ENCODE results near the gene PSD4. TPM values are rescaled to one million over a fixed set of nuclear protein-coding genes. Genes with fewer than 3 reads are reported as not detected.

Gene PSD4
- total RNA-seq, 1 donor from 2014 or later: 11.2 TPM

DNA sequence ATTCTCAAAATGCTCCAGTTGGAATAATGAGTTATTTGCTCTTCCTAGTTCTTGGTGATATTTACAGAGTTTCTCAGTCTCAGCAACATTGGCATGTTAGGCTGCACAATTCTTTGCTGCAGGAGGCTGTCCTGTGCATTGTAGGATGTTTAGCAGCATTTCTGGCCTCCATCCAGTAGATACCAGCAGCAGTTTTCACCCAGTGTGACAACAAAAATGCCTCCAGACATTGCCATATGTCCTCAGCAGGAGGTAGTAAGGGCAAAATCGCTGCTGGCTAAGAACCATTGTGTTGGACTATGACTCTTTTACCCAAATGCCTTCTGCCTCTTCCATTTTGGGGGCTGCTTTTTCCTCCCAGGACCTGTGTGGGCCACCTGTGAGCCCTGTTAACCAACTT is 54.6 kb downstream of the PSD4 start:
- DNase-seq (ENCODE audit: low spot score in 2 of 2): no peak
- no peaks in the 10 kb centered on the region for H3K4me1 ChIP-seq
- no peaks in the 10 kb centered on the region for H3K27me3 ChIP-seq
- H3K36me3 ChIP-seq: no peaks in the 10 kb centered on the region
- no peak overlapping the region for H3K27ac ChIP-seq
- H3K4me3 ChIP-seq: no peak overlapping the region
- H3K9me3 ChIP-seq: no peaks in the 10 kb centered on the region
- intact Hi-C loops (cut with DNase I): no loop called here
- TF ChIP-seq, protein P1, sequence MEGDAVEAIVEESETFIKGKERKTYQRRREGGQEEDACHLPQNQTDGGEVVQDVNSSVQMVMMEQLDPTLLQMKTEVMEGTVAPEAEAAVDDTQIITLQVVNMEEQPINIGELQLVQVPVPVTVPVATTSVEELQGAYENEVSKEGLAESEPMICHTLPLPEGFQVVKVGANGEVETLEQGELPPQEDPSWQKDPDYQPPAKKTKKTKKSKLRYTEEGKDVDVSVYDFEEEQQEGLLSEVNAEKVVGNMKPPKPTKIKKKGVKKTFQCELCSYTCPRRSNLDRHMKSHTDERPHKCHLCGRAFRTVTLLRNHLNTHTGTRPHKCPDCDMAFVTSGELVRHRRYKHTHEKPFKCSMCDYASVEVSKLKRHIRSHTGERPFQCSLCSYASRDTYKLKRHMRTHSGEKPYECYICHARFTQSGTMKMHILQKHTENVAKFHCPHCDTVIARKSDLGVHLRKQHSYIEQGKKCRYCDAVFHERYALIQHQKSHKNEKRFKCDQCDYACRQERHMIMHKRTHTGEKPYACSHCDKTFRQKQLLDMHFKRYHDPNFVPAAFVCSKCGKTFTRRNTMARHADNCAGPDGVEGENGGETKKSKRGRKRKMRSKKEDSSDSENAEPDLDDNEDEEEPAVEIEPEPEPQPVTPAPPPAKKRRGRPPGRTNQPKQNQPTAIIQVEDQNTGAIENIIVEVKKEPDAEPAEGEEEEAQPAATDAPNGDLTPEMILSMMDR (IDR thresholded peaks at IDR 0.05): no peak

- no peaks in the 10 kb centered on the region for H3K4me1 ChIP-seq
- H3K27ac ChIP-seq: no peak overlapping the region
- no peaks in the 10 kb centered on the region for H3K9me3 ChIP-seq
- no peak for DNase-seq (ENCODE audit: low spot score in 2 of 2)
- intact Hi-C loops (cut with DNase I): no loop called here
- H3K4me3 ChIP-seq: no peak overlapping the region
- no peaks in the 10 kb centered on the region for H3K27me3 ChIP-seq
- H3K36me3 ChIP-seq: no peaks in the 10 kb centered on the region
- TF ChIP-seq, protein P1 (IDR thresholded peaks at IDR 0.05): no peak
Observed at GRCh38 chr2:113228991-113229716, 55.4 kb downstream of the PSD4 start.

- H3K4me1 ChIP-seq: no peaks in the 10 kb centered on the region
Observed at GRCh38 chr2:113229795-113230194, 56.0 kb downstream of the PSD4 start.

GRCh38 chr2:113230531-113230930 is 56.8 kb downstream of the PSD4 start:
- Histone ChIP-seq H3K4me1 (no peaks in the 10 kb centered on the region), H3K27me3 (no peaks in the 10 kb centered on the region), H3K4me3 (no peak overlapping the region), H3K36me3 (no peaks in the 10 kb centered on the region), H3K9me3 (no peaks in the 10 kb centered on the region), H3K27ac (no peak overlapping the region)
- intact Hi-C loops (cut with DNase I): no loop called here
- DNase-seq (ENCODE audit: low spot score in 2 of 2): no peak
- TF ChIP-seq, protein P1 (IDR thresholded peaks at IDR 0.05): no peak

More at GRCh38 chr2:113229795-113230194, 56.0 kb downstream of the PSD4 start:
- Histone ChIP-seq H3K9me3 (no peaks in the 10 kb centered on the region), H3K36me3 (no peaks in the 10 kb centered on the region), H3K4me3 (no peak overlapping the region), H3K27ac (no peak overlapping the region), H3K27me3 (no peaks in the 10 kb centered on the region)
- no peak for DNase-seq (ENCODE audit: low spot score in 2 of 2)
- TF ChIP-seq, protein P1 (IDR thresholded peaks at IDR 0.05): no peak
- intact Hi-C loops (cut with DNase I): no loop called here

DNA sequence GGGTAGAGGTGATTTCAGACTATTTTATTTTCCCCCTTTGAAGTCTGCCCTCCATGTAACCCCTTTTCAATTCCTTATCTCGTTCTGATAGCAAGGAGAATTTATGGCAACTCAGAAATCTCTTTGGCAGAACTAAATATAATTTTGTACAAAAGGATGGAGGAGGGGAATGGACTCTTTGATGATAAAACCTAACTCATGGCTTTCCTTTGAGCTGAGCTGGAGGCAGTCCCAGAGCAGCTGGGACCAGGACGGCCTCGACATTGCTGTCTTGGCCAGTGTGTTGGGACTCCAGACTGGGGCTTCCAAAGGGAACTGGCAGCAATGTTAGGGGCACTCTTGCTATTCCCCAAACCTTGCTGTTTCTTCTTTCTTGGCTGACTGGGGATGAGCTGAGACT is 57.3 kb downstream of the PSD4 start:
- Histone ChIP-seq H3K27me3 (no peaks in the 10 kb centered on the region), H3K4me1 (no peaks in the 10 kb centered on the region), H3K9me3 (no peaks in the 10 kb centered on the region), H3K27ac (no peak overlapping the region), H3K4me3 (no peak overlapping the region), H3K36me3 (no peaks in the 10 kb centered on the region)
- intact Hi-C loops (cut with DNase I): no loop called here
- TF ChIP-seq, protein P1 (IDR thresholded peaks at IDR 0.05): no peak
- no peak for DNase-seq (ENCODE audit: low spot score in 2 of 2)
